ENCODE results near the gene SHROOM3.

SHROOM3 gene

GRCh38 chr4:76616526-76616925 is 181.5 kb downstream of the SHROOM3 start:
- Histone ChIP-seq H3K27me3 (replicated peaks in 2 of 5; ENCODE audit: control insufficient read depth in 4 of 5, insufficient read depth in 5 of 5, low read length in 4 of 5) (peaks cover 0 to 4% (median 0%) of the 10 kb centered on the region in 5 experiments), H3K4me3 (ENCODE audit: control insufficient read depth in 1 of 7, extremely low read depth in 1 of 7, insufficient read depth in 4 of 7, low read depth in 2 of 7, low read length in 6 of 7) (no peak overlapping the region), H3K27ac (ENCODE audit: insufficient read depth in 1 of 2, low read depth in 1 of 2, low read length in 2 of 2, poor library complexity in 1 of 2, severe bottlenecking in 2 of 2) (no peak overlapping the region), H3K4me1 (ENCODE audit: control extremely low read depth in 1 of 4, control insufficient read depth in 4 of 4, insufficient read depth in 4 of 4, low read length in 3 of 4) (no peaks in the 10 kb centered on the region), H3K9me3 (ENCODE audit: control extremely low read depth in 1 of 5, control insufficient read depth in 4 of 5, insufficient read depth in 2 of 5, low read depth in 1 of 5, low read length in 4 of 5) (no peaks in the 10 kb centered on the region), H3K36me3 (ENCODE audit: control insufficient read depth in 4 of 4, insufficient read depth in 4 of 4, low read length in 3 of 4) (no peaks in the 10 kb centered on the region)
- ChIA-PET CTCF (no interaction called here), POLR2A (no interaction called here)
- DNase-seq, result no peak
- WGBS (ENCODE audit: insufficient coverage), result 100% methylated on average over 1 of the region's 2 CpGs

DNA sequence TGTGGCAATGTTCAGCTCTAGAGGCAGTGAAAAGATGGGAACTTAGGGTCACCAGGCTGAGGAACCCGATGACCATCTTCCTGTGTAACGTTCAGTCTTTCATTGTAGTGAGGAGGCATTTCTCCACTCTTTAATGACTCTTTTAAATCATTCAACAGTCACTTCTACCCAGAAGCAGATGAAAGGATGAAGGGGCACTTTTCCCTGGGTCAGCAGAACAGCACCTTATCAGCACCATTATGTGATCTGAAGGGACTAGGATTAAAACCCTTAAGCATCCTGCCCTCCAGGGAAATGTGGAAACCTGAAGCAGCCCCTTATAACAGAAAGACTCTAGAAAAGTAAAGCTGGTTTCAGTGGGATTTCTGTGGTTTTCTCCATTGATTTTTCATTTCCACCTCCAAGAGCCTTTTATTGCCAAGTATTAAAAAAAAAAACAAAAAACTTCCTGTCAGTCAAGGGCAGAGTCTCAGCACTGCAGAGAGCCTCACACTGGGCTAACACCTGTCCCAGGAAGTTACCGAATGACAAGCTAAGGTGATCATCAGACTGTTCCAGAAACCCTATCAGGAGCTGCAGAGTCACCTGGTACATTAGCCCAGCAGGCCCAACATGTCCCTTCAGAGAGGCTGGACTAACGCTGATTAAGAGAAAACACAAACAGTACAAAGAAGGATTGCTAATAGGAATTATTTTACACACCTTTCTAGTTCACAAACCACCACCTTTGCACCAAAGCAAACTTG is 185.9 kb downstream of the SHROOM3 start:
- 93% methylated on average over 3 of the region's 4 CpGs for WGBS (ENCODE audit: insufficient coverage)
- no peak for DNase-seq
- CTCF ChIA-PET, result no interaction called here
- Histone ChIP-seq H3K27me3 (replicated peaks in 2 of 5; ENCODE audit: control insufficient read depth in 4 of 5, insufficient read depth in 5 of 5, low read length in 4 of 5) (no peaks in the 10 kb centered on the region), H3K36me3 (ENCODE audit: control insufficient read depth in 4 of 4, insufficient read depth in 4 of 4, low read length in 3 of 4) (no peaks in the 10 kb centered on the region), H3K4me1 (ENCODE audit: control extremely low read depth in 1 of 4, control insufficient read depth in 4 of 4, insufficient read depth in 4 of 4, low read length in 3 of 4) (no peaks in the 10 kb centered on the region), H3K4me3 (ENCODE audit: control insufficient read depth in 1 of 7, extremely low read depth in 1 of 7, insufficient read depth in 4 of 7, low read depth in 2 of 7, low read length in 6 of 7) (no peak overlapping the region), H3K9me3 (ENCODE audit: control extremely low read depth in 1 of 5, control insufficient read depth in 4 of 5, insufficient read depth in 2 of 5, low read depth in 1 of 5, low read length in 4 of 5) (no peaks in the 10 kb centered on the region), H3K27ac (ENCODE audit: insufficient read depth in 1 of 2, low read depth in 1 of 2, low read length in 2 of 2, poor library complexity in 1 of 2, severe bottlenecking in 2 of 2) (no peak overlapping the region)
- POLR2A ChIA-PET, result no interaction called here

- POLR2A ChIA-PET, result no interaction called here
- no peak overlapping the region for H3K4me3 ChIP-seq (ENCODE audit: control insufficient read depth in 1 of 7, extremely low read depth in 1 of 7, insufficient read depth in 4 of 7, low read depth in 2 of 7, low read length in 6 of 7)
- H3K9me3 ChIP-seq (ENCODE audit: control extremely low read depth in 1 of 5, control insufficient read depth in 4 of 5, insufficient read depth in 2 of 5, low read depth in 1 of 5, low read length in 4 of 5), result no peaks in the 10 kb centered on the region
- H3K27ac ChIP-seq (ENCODE audit: insufficient read depth in 1 of 2, low read depth in 1 of 2, low read length in 2 of 2, poor library complexity in 1 of 2, severe bottlenecking in 2 of 2), result no peak overlapping the region
- no peaks in the 10 kb centered on the region for H3K4me1 ChIP-seq (ENCODE audit: control extremely low read depth in 1 of 4, control insufficient read depth in 4 of 4, insufficient read depth in 4 of 4, low read length in 3 of 4)
- CTCF ChIA-PET, result interaction anchor here (0.9 kb wide), 1 partner anchor 11 kb away, joined by 3 read pairs; no protein-coding TSS in a partner anchor
- no peaks in the 10 kb centered on the region for H3K27me3 ChIP-seq (replicated peaks in 2 of 5; ENCODE audit: control insufficient read depth in 4 of 5, insufficient read depth in 5 of 5, low read length in 4 of 5)
- DNase-seq, result no peak
- H3K36me3 ChIP-seq (ENCODE audit: control insufficient read depth in 4 of 4, insufficient read depth in 4 of 4, low read length in 3 of 4), result no peaks in the 10 kb centered on the region
- 90% methylated on average over 2 of the region's 4 CpGs for WGBS (ENCODE audit: insufficient coverage)
Observed at GRCh38 chr4:76622126-76622525, 187.1 kb downstream of the SHROOM3 start.

DNA sequence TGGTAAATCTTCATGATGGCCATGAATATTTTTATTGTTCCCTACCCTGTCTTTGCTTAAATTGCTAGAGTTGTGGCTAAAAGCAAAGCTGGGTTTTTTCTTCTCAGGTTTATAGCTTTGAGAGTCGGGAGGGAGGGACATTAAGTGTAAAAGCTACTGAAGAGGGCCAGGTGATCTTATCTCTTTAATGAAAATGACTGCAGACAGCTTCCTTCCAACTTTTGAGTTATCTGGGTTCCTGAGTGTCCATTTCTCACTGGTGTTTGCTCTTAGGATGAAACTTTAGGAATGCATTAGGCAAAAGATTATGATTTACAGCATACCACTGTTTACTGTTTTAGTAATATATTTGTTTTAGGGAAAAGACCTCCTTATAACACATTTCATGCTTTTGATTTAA is 187.7 kb downstream of the SHROOM3 start:
- Histone ChIP-seq H3K27me3 (replicated peaks in 2 of 5; ENCODE audit: control insufficient read depth in 4 of 5, insufficient read depth in 5 of 5, low read length in 4 of 5) (no peaks in the 10 kb centered on the region), H3K4me1 (ENCODE audit: control extremely low read depth in 1 of 4, control insufficient read depth in 4 of 4, insufficient read depth in 4 of 4, low read length in 3 of 4) (no peaks in the 10 kb centered on the region), H3K27ac (ENCODE audit: insufficient read depth in 1 of 2, low read depth in 1 of 2, low read length in 2 of 2, poor library complexity in 1 of 2, severe bottlenecking in 2 of 2) (no peak overlapping the region), H3K36me3 (ENCODE audit: control insufficient read depth in 4 of 4, insufficient read depth in 4 of 4, low read length in 3 of 4) (no peaks in the 10 kb centered on the region), H3K9me3 (ENCODE audit: control extremely low read depth in 1 of 5, control insufficient read depth in 4 of 5, insufficient read depth in 2 of 5, low read depth in 1 of 5, low read length in 4 of 5) (no peaks in the 10 kb centered on the region), H3K4me3 (ENCODE audit: control insufficient read depth in 1 of 7, extremely low read depth in 1 of 7, insufficient read depth in 4 of 7, low read depth in 2 of 7, low read length in 6 of 7) (no peak overlapping the region)
- CTCF ChIA-PET, result interaction anchor here (0.9 kb wide), 1 partner anchor 11 kb away, joined by 3 read pairs; no protein-coding TSS in a partner anchor
- WGBS (ENCODE audit: insufficient coverage), result 83% methylated on average over 1 of the region's 1 CpG
- POLR2A ChIA-PET, result no interaction called here
- DNase-seq, result no peak

- Histone ChIP-seq H3K4me3 (ENCODE audit: control insufficient read depth in 1 of 7, extremely low read depth in 1 of 7, insufficient read depth in 4 of 7, low read depth in 2 of 7, low read length in 6 of 7) (no peak overlapping the region), H3K27me3 (replicated peaks in 2 of 5; ENCODE audit: control insufficient read depth in 4 of 5, insufficient read depth in 5 of 5, low read length in 4 of 5) (no peaks in the 10 kb centered on the region), H3K9me3 (ENCODE audit: control extremely low read depth in 1 of 5, control insufficient read depth in 4 of 5, insufficient read depth in 2 of 5, low read depth in 1 of 5, low read length in 4 of 5) (no peaks in the 10 kb centered on the region), H3K4me1 (ENCODE audit: control extremely low read depth in 1 of 4, control insufficient read depth in 4 of 4, insufficient read depth in 4 of 4, low read length in 3 of 4) (no peaks in the 10 kb centered on the region), H3K36me3 (ENCODE audit: control insufficient read depth in 4 of 4, insufficient read depth in 4 of 4, low read length in 3 of 4) (no peaks in the 10 kb centered on the region), H3K27ac (ENCODE audit: insufficient read depth in 1 of 2, low read depth in 1 of 2, low read length in 2 of 2, poor library complexity in 1 of 2, severe bottlenecking in 2 of 2) (no peak overlapping the region)
- POLR2A ChIA-PET, result no interaction called here
- CTCF ChIA-PET, result no interaction called here
- 100% methylated on average over 1 of the region's 4 CpGs for WGBS (ENCODE audit: insufficient coverage)
- no peak for DNase-seq
Observed at GRCh38 chr4:76623217-76624045, 188.4 kb downstream of the SHROOM3 start.

DNA sequence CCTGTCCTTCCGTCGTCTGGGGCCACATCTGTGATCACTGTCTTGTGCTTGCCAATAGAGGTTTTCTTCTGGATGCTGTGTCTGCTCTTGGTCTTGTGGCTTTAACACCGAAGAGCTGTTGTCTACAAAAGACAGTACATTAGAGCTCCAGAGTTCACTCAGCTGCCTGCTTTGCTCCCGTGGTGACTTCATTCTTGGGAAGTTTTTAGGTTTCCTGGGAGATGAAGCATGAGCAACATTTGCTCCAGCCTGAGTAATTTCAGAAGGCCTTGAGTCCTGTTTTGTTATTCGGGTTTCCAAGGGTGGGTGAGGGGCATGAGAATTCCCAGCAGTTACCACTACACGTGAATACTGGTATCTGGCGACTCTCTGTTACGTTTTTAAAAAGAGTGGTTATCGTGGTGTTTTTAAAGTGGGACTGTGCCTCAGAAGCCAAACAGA is 189.2 kb downstream of the SHROOM3 start:
- 99% methylated on average over 7 of the region's 9 CpGs for WGBS (ENCODE audit: insufficient coverage)
- Histone ChIP-seq H3K27ac (ENCODE audit: insufficient read depth in 1 of 2, low read depth in 1 of 2, low read length in 2 of 2, poor library complexity in 1 of 2, severe bottlenecking in 2 of 2) (no peak overlapping the region), H3K27me3 (replicated peaks in 2 of 5; ENCODE audit: control insufficient read depth in 4 of 5, insufficient read depth in 5 of 5, low read length in 4 of 5) (no peaks in the 10 kb centered on the region), H3K4me3 (ENCODE audit: control insufficient read depth in 1 of 7, extremely low read depth in 1 of 7, insufficient read depth in 4 of 7, low read depth in 2 of 7, low read length in 6 of 7) (no peak overlapping the region), H3K9me3 (ENCODE audit: control extremely low read depth in 1 of 5, control insufficient read depth in 4 of 5, insufficient read depth in 2 of 5, low read depth in 1 of 5, low read length in 4 of 5) (no peaks in the 10 kb centered on the region), H3K36me3 (ENCODE audit: control insufficient read depth in 4 of 4, insufficient read depth in 4 of 4, low read length in 3 of 4) (no peaks in the 10 kb centered on the region), H3K4me1 (ENCODE audit: control extremely low read depth in 1 of 4, control insufficient read depth in 4 of 4, insufficient read depth in 4 of 4, low read length in 3 of 4) (no peaks in the 10 kb centered on the region)
- ChIA-PET POLR2A (no interaction called here), CTCF (no interaction called here)
- DNase-seq, result no peak
